Left colon (tissue), 2 donors: Measurements from ENCODE around the gene DEPDC5. TPM values are rescaled to one million over a fixed set of nuclear protein-coding genes. Genes with fewer than 3 reads are reported as not detected.

ENCODE experiments used
- ATAC-seq: fragments of 200-7000 bp; cut with Tn5 transposase; one replicate; pipeline ENCODE4 v1.9.1; 2020; ENCODE audit warnings: mild to moderate bottlenecking, moderate library complexity
- DNase-seq, 2 donors: peaks; one replicate each; pipeline ENCODE4 v3.0.0-alpha.2; 2020
- intact Hi-C, 2 donors: fragments of 100-400 bp; cut with DNase I in 1 of 2; cut with micrococcal nuclease in 1 of 2; formaldehyde crosslinking; loops; one replicate each; pipeline versions ENCODE4 v1.11.2 to v1.14.0; 2022; cut with DNase I, micrococcal nuclease
- total RNA-seq, 2 donors: library from RNA; stranded (reverse); fragmentation: NEBNext Ultra II Directional; extraction: Animal tissue kit (Norgen Biotek cat#: 25700); gene quantifications; one replicate each; pipeline ENCODE4 v1.2.1, GENCODE V29; 2021
- donor health status: DM: no; HTN: no; CAD: no.
- donor health status: DM: yes; HTN: yes; CAD: no.

The DEPDC5 gene
- total RNA-seq, 2 donors from 2014 or later: 38.1 to 54.5 TPM

DNA sequence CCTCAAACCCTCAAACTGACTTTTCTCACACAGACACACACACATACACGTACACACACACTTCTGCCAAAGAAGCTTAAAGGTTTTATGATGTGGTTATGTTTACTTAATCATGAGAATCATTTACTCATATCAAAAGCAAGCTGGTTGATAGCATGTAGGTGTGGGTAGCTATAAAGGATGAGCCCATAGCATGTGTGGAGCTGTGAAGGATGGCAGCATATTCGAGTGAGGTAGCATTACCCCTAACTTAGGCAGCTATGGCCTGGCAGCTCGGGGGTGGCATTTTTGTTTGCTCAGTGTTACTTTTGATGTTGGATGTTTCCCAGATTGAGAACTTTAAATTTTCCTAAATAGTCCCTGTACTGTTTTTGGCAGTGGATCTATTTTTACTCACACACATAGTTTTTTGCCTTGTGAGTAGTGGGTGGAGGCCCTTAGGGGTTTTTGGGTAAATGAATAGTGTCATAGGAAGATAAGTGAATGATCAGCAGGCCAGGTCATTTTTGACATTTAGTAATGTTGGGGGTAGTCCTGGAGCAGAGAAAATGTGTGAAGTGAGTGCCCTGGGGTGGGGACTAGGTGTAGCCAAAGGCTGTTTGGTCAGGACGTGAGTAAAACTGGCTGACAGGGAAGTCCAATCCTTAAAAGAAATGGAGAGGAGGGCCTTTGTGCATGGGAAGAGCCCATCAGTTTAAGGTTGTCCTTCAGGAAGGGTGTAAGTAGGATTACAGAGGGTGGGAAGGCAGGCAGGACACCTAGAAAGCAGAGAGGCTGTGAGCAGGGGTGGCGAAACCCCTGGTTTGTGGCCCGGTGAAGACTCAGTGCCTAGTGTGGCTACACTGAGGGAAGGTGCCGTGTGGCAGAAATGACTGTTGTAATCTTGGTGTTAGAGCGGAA, 197.6 kb downstream of the DEPDC5 start:
- peak; percentile 88 for ATAC-seq
- no peak for DNase-seq
- intact Hi-C loops: loop anchor here in 1 of 2 donors (10.0 kb wide), 1 partner anchor 57 kb away; no protein-coding TSS in a partner anchor

- DNase-seq: no peak
- intact Hi-C loops: loop anchor here in 1 of 2 donors (10.0 kb wide), 1 partner anchor 57 kb away; no protein-coding TSS in a partner anchor
- no peak for ATAC-seq
Observed at GRCh38 chr22:31952094-31952401, 198.2 kb downstream of the DEPDC5 start.

DNA sequence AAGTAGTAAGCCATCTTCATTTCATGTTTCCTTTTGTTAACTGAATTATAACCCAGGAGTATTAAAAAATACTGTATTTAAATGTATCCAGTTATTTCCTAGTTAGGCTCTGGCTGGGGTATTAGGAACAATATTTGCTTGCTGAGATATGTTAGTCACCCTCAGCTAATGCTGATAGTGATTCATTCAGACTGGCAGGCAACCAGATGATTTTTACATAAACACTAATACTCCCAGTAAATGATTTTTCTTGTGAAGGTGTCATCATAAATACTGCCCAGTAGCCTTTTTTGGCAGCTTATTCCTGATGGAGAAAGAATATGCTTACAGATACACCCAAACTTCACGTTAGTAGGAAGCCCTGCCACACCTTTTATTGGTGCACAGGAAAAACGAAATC, 198.7 kb downstream of the DEPDC5 start:
- ATAC-seq (no peak), DNase-seq (no peak)
- intact Hi-C loops: loop anchor here in 1 of 2 donors (10.0 kb wide), 1 partner anchor 58 kb away; no protein-coding TSS in a partner anchor

DNA sequence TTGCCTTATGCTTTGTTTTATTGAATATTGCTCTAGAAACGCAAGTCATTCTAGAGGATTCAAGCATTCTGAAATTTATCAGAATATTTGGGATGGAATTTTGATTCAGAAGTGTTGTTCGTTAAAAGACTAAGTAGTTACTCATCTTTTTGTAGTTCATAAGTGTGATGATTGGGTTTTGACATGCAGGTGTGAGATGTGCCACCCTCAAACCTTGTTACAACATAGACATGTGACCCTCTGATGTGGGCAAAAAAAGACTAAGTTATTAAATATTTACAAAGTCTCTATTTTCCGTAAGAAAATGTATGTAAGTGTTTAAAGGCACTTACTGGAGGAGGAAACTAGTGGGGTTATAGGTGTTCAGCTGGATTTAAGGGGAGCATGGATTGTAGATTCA, 199.4 kb downstream of the DEPDC5 start:
- ATAC-seq: no peak
- intact Hi-C loops: loop anchor here in 1 of 2 donors (10.0 kb wide), 1 partner anchor 58 kb away; no protein-coding TSS in a partner anchor
- no peak for DNase-seq

DNA sequence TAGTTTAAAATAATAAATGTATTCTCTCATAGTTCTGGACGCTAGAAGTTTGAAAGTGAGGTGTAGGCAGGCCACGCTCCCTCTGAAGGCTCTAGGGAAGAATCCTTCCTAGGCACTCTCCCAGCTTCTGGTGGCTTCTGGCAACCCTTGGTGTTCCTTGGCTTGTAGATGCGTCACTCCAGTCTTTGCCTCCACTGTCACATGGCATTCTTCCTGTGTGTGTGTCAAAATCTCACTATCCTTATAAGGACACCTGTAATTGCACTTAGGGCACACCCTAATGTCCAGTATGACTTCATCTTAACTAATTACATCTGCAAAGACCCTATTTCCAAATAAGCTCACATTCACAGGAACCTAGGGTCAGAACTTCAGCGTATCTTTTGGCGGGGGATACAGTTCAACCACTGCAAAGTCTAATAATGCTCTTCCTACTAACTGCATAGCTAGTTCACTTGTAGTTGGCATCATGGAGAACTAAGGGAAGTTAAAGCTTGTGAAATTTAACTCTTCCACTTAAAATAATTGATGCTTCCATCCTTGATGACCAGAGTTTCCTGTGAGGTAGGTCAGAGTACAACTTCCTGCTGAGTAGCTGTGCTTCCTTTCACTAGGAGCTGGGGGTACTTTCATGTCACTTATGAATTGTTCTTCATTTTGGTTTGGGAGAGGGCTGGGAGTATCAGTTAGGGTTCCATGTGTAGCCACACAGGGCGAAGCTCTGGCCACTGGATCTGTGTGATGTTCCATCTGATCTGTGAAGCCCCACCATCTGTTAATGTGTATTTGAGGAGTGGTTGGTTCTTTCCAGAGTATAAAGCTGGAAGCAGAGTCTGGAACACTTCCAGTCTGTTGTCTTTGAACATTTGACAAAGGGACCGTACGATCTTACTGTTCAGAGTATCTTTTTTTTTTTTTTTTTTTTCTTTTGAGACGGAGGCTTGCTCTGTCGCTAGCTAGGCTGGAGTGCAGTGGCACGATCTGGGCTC, 201.0 kb downstream of the DEPDC5 start:
- intact Hi-C loops: loop anchor here in 1 of 2 donors (10.0 kb wide), 1 partner anchor 60 kb away; no protein-coding TSS in a partner anchor
- DNase-seq (no peak), ATAC-seq (no peak)

GRCh38 chr22:31956360-31956759, 202.5 kb downstream of the DEPDC5 start:
- DNase-seq (peak in 1 of 2 donors; percentile 3), ATAC-seq (no peak)
- intact Hi-C loops: loop anchor here in 1 of 2 donors (10.0 kb wide), 1 partner anchor 62 kb away; no protein-coding TSS in a partner anchor

Other genes starting within 250 kb of the DEPDC5 start
- gene PISD, start 91.8 kb upstream of the DEPDC5 start, total RNA-seq: 10 to 100 TPM; 32.9 to 35.5 TPM
- 10 to 100 TPM; 68.5 to 69.6 TPM for gene PRR14L, start 3.9 kb upstream of the DEPDC5 start, total RNA-seq
- 100 to 1,000 TPM; 152 to 291 TPM for gene YWHAH, start 190.5 kb downstream of the DEPDC5 start, total RNA-seq